Activated naive CD4-positive, alpha-beta T cell treated with anti-CD3 and anti-CD28 coated beads, Interleukin-2, amount 10 ng/mL, durations not matched to agents 7 days and 5 days (primary cell): Measurements from ENCODE around the gene NECAB3.

ENCODE experiments used
- CTCF ChIA-PET: fragments of 350-600 bp; sonication (Branson Sonifier 250); formaldehyde crosslinking; loops from one replicate; lab custom pipeline; 2021; ENCODE audit warnings: antibody characterized with exemption; lab: Charles Lee
- DNase-seq: peaks from one replicate; pipeline ENCODE4 v3.0.0-alpha.2; 2020
- H3K27ac Mint-ChIP-seq: one replicate; pipeline ENCODE4 v1.8.0; 2021; ENCODE audit warnings: mild to moderate bottlenecking, moderate library complexity, mixed read lengths
- H3K27me3 Mint-ChIP-seq: one replicate; pipeline ENCODE4 v1.8.0; 2021; ENCODE audit warnings: mild to moderate bottlenecking, mixed read lengths
- H3K36me3 Mint-ChIP-seq: one replicate; pipeline ENCODE4 v1.8.0; 2021; ENCODE audit warnings: mixed read lengths
- H3K4me1 Mint-ChIP-seq: one replicate; pipeline ENCODE4 v1.8.0; 2021; ENCODE audit warnings: mixed read lengths
- H3K4me3 Mint-ChIP-seq: one replicate; pipeline ENCODE4 v1.8.0; 2021; ENCODE audit warnings: mild to moderate bottlenecking, moderate library complexity, mixed read lengths
- H3K9me3 Mint-ChIP-seq: one replicate; pipeline ENCODE4 v1.8.0; 2021; ENCODE audit warnings: mixed read lengths

The NECAB3 gene

GRCh38 chr20:33630507-33630906 is 43.7 kb downstream of the NECAB3 start:
- Mint-ChIP-seq H3K9me3 (no peaks in the 10 kb centered on the region), H3K27ac (no peak overlapping the region), H3K4me3 (no peak overlapping the region), H3K4me1 (peaks cover 5% of the 10 kb centered on the region), H3K36me3 (peaks cover 48% of the 10 kb centered on the region), H3K27me3 (no peaks in the 10 kb centered on the region)
- CTCF ChIA-PET = no interaction called here
- no peak for DNase-seq

GRCh38 chr20:33629979-33630378 is 44.2 kb downstream of the NECAB3 start:
- peak overlapping the region; percentile 42 for H3K27ac Mint-ChIP-seq
- peaks cover 53% of the 10 kb centered on the region for H3K36me3 Mint-ChIP-seq
- H3K27me3 Mint-ChIP-seq = no peaks in the 10 kb centered on the region
- H3K9me3 Mint-ChIP-seq = no peaks in the 10 kb centered on the region
- H3K4me1 Mint-ChIP-seq = peaks cover 5% of the 10 kb centered on the region
- no peak for DNase-seq
- CTCF ChIA-PET = no interaction called here
- no peak overlapping the region for H3K4me3 Mint-ChIP-seq

- H3K36me3 Mint-ChIP-seq = peaks cover 54% of the 10 kb centered on the region
- H3K4me1 Mint-ChIP-seq = peaks cover 8% of the 10 kb centered on the region
- no peak overlapping the region for H3K27ac Mint-ChIP-seq
- no peaks in the 10 kb centered on the region for H3K9me3 Mint-ChIP-seq
- CTCF ChIA-PET = no interaction called here
- no peak overlapping the region for H3K4me3 Mint-ChIP-seq
- no peaks in the 10 kb centered on the region for H3K27me3 Mint-ChIP-seq
- DNase-seq = no peak
Measured at GRCh38 chr20:33629533-33629932, 44.7 kb downstream of the NECAB3 start.

GRCh38 chr20:33627577-33628216 is 46.5 kb downstream of the NECAB3 start:
- Mint-ChIP-seq H3K9me3 (no peaks in the 10 kb centered on the region), H3K4me3 (no peak overlapping the region), H3K27ac (no peak overlapping the region), H3K27me3 (no peaks in the 10 kb centered on the region), H3K4me1 (peaks cover 10% of the 10 kb centered on the region), H3K36me3 (peaks cover 64% of the 10 kb centered on the region)
- CTCF ChIA-PET = no interaction called here
- no peak for DNase-seq

GRCh38 chr20:33626190-33626589 is 48.0 kb downstream of the NECAB3 start:
- Mint-ChIP-seq H3K4me1 (peaks cover 10% of the 10 kb centered on the region), H3K36me3 (peaks cover 60% of the 10 kb centered on the region), H3K27ac (no peak overlapping the region), H3K9me3 (no peaks in the 10 kb centered on the region), H3K4me3 (no peak overlapping the region), H3K27me3 (no peaks in the 10 kb centered on the region)
- CTCF ChIA-PET = no interaction called here
- DNase-seq = no peak

- Mint-ChIP-seq H3K9me3 (no peaks in the 10 kb centered on the region), H3K27me3 (no peaks in the 10 kb centered on the region), H3K27ac (no peak overlapping the region), H3K4me3 (no peak overlapping the region), H3K36me3 (peaks cover 50% of the 10 kb centered on the region), H3K4me1 (peaks cover 10% of the 10 kb centered on the region)
- CTCF ChIA-PET = no interaction called here
- DNase-seq = no peak
Measured at GRCh38 chr20:33624399-33624798, 49.8 kb downstream of the NECAB3 start.

- peaks cover 10% of the 10 kb centered on the region for H3K4me1 Mint-ChIP-seq
- CTCF ChIA-PET = interaction anchor here (1.1 kb wide), 1 partner anchor 135 kb away, joined by 3 read pairs; no protein-coding TSS in a partner anchor
- H3K27ac Mint-ChIP-seq = no peak overlapping the region
- peaks cover 42% of the 10 kb centered on the region for H3K36me3 Mint-ChIP-seq
- H3K4me3 Mint-ChIP-seq = no peak overlapping the region
- no peaks in the 10 kb centered on the region for H3K9me3 Mint-ChIP-seq
- H3K27me3 Mint-ChIP-seq = no peaks in the 10 kb centered on the region
- no peak for DNase-seq
Measured at GRCh38 chr20:33622705-33623365, 51.4 kb downstream of the NECAB3 start.

GRCh38 chr20:33621717-33622400 is 52.4 kb downstream of the NECAB3 start:
- DNase-seq = no peak
- Mint-ChIP-seq H3K4me1 (peaks cover 10% of the 10 kb centered on the region), H3K27me3 (no peaks in the 10 kb centered on the region), H3K9me3 (no peaks in the 10 kb centered on the region), H3K4me3 (no peak overlapping the region), H3K27ac (no peak overlapping the region), H3K36me3 (peaks cover 39% of the 10 kb centered on the region)
- CTCF ChIA-PET = no interaction called here

- Mint-ChIP-seq H3K27me3 (no peaks in the 10 kb centered on the region), H3K4me1 (no peaks in the 10 kb centered on the region), H3K4me3 (no peak overlapping the region), H3K27ac (no peak overlapping the region), H3K36me3 (peaks cover 26% of the 10 kb centered on the region), H3K9me3 (no peaks in the 10 kb centered on the region)
- CTCF ChIA-PET = no interaction called here
- DNase-seq = no peak
Measured at GRCh38 chr20:33612001-33612400, 62.2 kb downstream of the NECAB3 start.

GRCh38 chr20:33611106-33611505 is 63.1 kb downstream of the NECAB3 start:
- Mint-ChIP-seq H3K27me3 (no peaks in the 10 kb centered on the region), H3K4me3 (no peak overlapping the region), H3K9me3 (no peaks in the 10 kb centered on the region), H3K27ac (no peak overlapping the region), H3K36me3 (peaks cover 26% of the 10 kb centered on the region), H3K4me1 (no peaks in the 10 kb centered on the region)
- CTCF ChIA-PET = no interaction called here
- no peak for DNase-seq

GRCh38 chr20:33609504-33609903 is 64.7 kb downstream of the NECAB3 start:
- Mint-ChIP-seq H3K4me1 (no peaks in the 10 kb centered on the region), H3K36me3 (peaks cover 26% of the 10 kb centered on the region), H3K4me3 (no peak overlapping the region), H3K27ac (no peak overlapping the region), H3K9me3 (no peaks in the 10 kb centered on the region), H3K27me3 (no peaks in the 10 kb centered on the region)
- DNase-seq = no peak
- CTCF ChIA-PET = no interaction called here
